HCT116 (cell line): ENCODE data around the gene CNTNAP2. TPM values are rescaled to one million over a fixed set of nuclear protein-coding genes. Genes with fewer than 3 reads are reported as not detected.
"Not testable (repeated sequence)": the region's sequence is repeated elsewhere in the genome, so short reads cannot be mapped to it uniquely, and the experiment has no call there.

Experiments used
- ATAC-seq: fragments of 200-7000 bp; cut with Tn5 transposase; 2 replicates; pipeline ENCODE4 v1.9.1; 2020; ENCODE audit warnings: mild to moderate bottlenecking, moderate library complexity
- BruUV-seq: library from RNA; stranded (reverse); fragments of 400-500 nt; replicated peaks from 2 replicates; lab custom pipeline; 2021; lab: Mats Ljungman, UMichigan
- CTCF ChIA-PET: fragments of 300-600 bp; sonication (Branson Sonifier 250); formaldehyde crosslinking; loops from one replicate; lab custom pipeline; 2021; ENCODE audit warnings: antibody characterized with exemption; lab: Charles Lee
- POLR2A ChIA-PET: fragments of 300-600, 350-600 bp; sonication (Branson Sonifier 250); formaldehyde crosslinking; loops from one replicate; lab custom pipeline; 2021; ENCODE audit warnings: antibody characterized with exemption; lab: Charles Lee
- RAD21 ChIA-PET, 2 experiments: fragments of 300-600 bp; sonication (Branson Sonifier 250); formaldehyde crosslinking; loops; one replicate each; lab custom pipeline; 2023; ENCODE audit warnings: low total read pairs in 2 of 2; ENCODE audit not compliant: uncharacterized antibody in 2 of 2, unreplicated experiment in 2 of 2, low non-redundant PET in 1 of 2; lab: Charles Lee
- DNase-seq: peaks from one replicate; pipeline ENCODE4 v3.0.0-alpha.2; 2010; ENCODE audit warnings: low read depth, low spot score
- H2AFZ ChIP-seq: fragments of 200-600 bp; shearing (Covaris generic), sonication (generic); 2 replicates; pipeline ENCODE4 v1.6.1; 2017; ENCODE audit warnings: low read depth, mixed run types, mixed read lengths, antibody characterized with exemption, low read length; ENCODE audit not compliant: poor library complexity, severe bottlenecking
- H3K27ac ChIP-seq: 2 replicates; pipeline ENCODE4 v1.5.1; 2012; ENCODE audit warnings: low read depth, low read length
- H3K27me3 ChIP-seq: fragments of 200-600 bp; sonication (generic); 2 replicates; pipeline ENCODE4 v1.6.1; 2016; ENCODE audit warnings: mixed run types, low read length, mixed read lengths; ENCODE audit not compliant: insufficient read depth
- H3K36me3 ChIP-seq, 2 experiments: fragments of 200-500 bp in 1 of 2; fragments of 200-600 bp in 1 of 2; sonication (Bioruptor generic) in 1 of 2; sonication (generic) in 1 of 2; 2 replicates each; pipeline versions ENCODE4 v1.5.1 to v1.6.1; 2014 to 2016; ENCODE audit warnings: low read length in 2 of 2, inconsistent platforms in 1 of 2, mixed read lengths in 1 of 2, mixed run types in 1 of 2; ENCODE audit not compliant: insufficient read depth in 2 of 2, control insufficient read depth in 1 of 2
- H3K4me1 ChIP-seq, 2 experiments: fragments of 200-600 bp in 1 of 2; sonication (generic) in 1 of 2; 2 replicates each; pipeline versions ENCODE4 v1.5.1 to v1.6.1; 2012 to 2017; ENCODE audit warnings: low read length in 2 of 2, inconsistent platforms in 1 of 2, mild to moderate bottlenecking in 1 of 2, mixed read lengths in 1 of 2, mixed run types in 1 of 2, moderate library complexity in 1 of 2; ENCODE audit not compliant: insufficient read depth in 2 of 2, control insufficient read depth in 1 of 2
- H3K4me2 ChIP-seq: fragments of 200-600 bp; sonication (generic); 2 replicates; pipeline ENCODE4 v1.6.1; 2017; ENCODE audit warnings: mixed run types, low read length, mixed read lengths
- H3K4me3 ChIP-seq, 2 experiments: fragments of 200-600 bp in 1 of 2; sonication (generic) in 1 of 2; replicated peaks in 1 of 2; 2 replicates each; pipeline ENCODE4 v1.5.1; 2011 to 2016; ENCODE audit warnings: low read length in 2 of 2, control low read depth in 1 of 2, low read depth in 1 of 2, mild to moderate bottlenecking in 1 of 2, mixed read lengths in 1 of 2, mixed run types in 1 of 2
- H3K79me2 ChIP-seq: fragments of 200-600 bp; sonication (generic); 2 replicates; pipeline ENCODE4 v1.6.1; 2017; ENCODE audit warnings: mild to moderate bottlenecking, mixed run types, low read length, moderate library complexity, mixed read lengths; ENCODE audit not compliant: insufficient read depth
- H3K9ac ChIP-seq: fragments of 200-600 bp; sonication (generic); 2 replicates; pipeline ENCODE4 v1.6.1; 2016; ENCODE audit warnings: low read length, mixed read lengths
- H3K9me2 ChIP-seq: fragments of 200-600 bp; sonication (generic), shearing (Covaris generic); 2 replicates; pipeline ENCODE4 v1.6.1; 2017; ENCODE audit warnings: mixed run types, mild to moderate bottlenecking, moderate library complexity; ENCODE audit not compliant: insufficient read depth
- H3K9me3 ChIP-seq, 2 experiments: fragments of 200-500 bp in 1 of 2; fragments of 200-600 bp in 1 of 2; sonication (Bioruptor generic) in 1 of 2; sonication (generic) in 1 of 2; 2 replicates each; pipeline ENCODE4 v1.6.1; 2014 to 2017; ENCODE audit warnings: low read length in 2 of 2, mixed read lengths in 2 of 2, inconsistent platforms in 1 of 2, low read depth in 1 of 2, mild to moderate bottlenecking in 1 of 2, mixed run types in 1 of 2, moderate library complexity in 1 of 2; ENCODE audit not compliant: control insufficient read depth in 1 of 2, insufficient read depth in 1 of 2
- H4K20me1 ChIP-seq: fragments of 200-600 bp; sonication (generic), shearing (Covaris generic); 2 replicates; pipeline ENCODE4 v1.6.1; 2017; ENCODE audit warnings: mixed run types, mild to moderate bottlenecking, moderate library complexity; ENCODE audit not compliant: insufficient read depth
- CBX3 ChIP-seq: IDR thresholded peaks from 2 replicates; pipeline ENCODE4 v1.6.1; 2012; ENCODE audit warnings: low read depth
- CEBPB ChIP-seq: IDR thresholded peaks from 2 replicates; pipeline ENCODE4 v1.6.1; 2012; ENCODE audit warnings: low read depth
- CTCF ChIP-seq, 3 experiments: fragments of 200-600 bp in 1 of 3; sonication (generic) in 1 of 3; IDR thresholded peaks in 2 of 3; conservative IDR thresholded peaks in 1 of 3; 2 replicates each; pipeline ENCODE4 v1.5.1; 2012 to 2017; ENCODE audit warnings: low read depth in 2 of 3, low read length in 2 of 3, antibody characterized with exemption in 1 of 3, borderline replicate concordance in 1 of 3, control low read depth in 1 of 3, mild to moderate bottlenecking in 1 of 3, mixed read lengths in 1 of 3, mixed run types in 1 of 3, moderate library complexity in 1 of 3; ENCODE audit not compliant: insufficient read depth in 1 of 3
- EGR1 ChIP-seq: IDR thresholded peaks from 2 replicates; pipeline ENCODE4 v1.6.1; 2012; ENCODE audit warnings: low read depth
- EZH2 ChIP-seq: fragments of 200-600 bp; sonication (generic); IDR thresholded peaks from 2 replicates; pipeline ENCODE4 v1.6.1; 2017; ENCODE audit warnings: antibody characterized with exemption, mixed run types
- SP1 ChIP-seq: IDR thresholded peaks from 2 replicates; pipeline ENCODE4 v1.6.1; 2012; ENCODE audit warnings: low read depth
- SRF ChIP-seq: IDR thresholded peaks from 2 replicates; pipeline ENCODE4 v1.6.1; 2012; ENCODE audit warnings: low read depth
- TCF7L2 ChIP-seq: IDR thresholded peaks from 2 replicates; pipeline ENCODE4 v1.7.0; 2011; ENCODE audit warnings: borderline replicate concordance, inconsistent platforms; ENCODE audit not compliant: insufficient read depth, insufficient read length; ENCODE audit errors: extremely low read depth
- YY1 ChIP-seq: IDR thresholded peaks from 2 replicates; pipeline ENCODE4 v1.6.1; 2011; ENCODE audit warnings: low read length, low read depth, moderate library complexity, mild to moderate bottlenecking; ENCODE audit not compliant: insufficient replicate concordance; ENCODE audit errors: extremely low read depth
- ZFX ChIP-seq: fragments of 450-650 bp; IDR thresholded peaks from 2 replicates; pipeline ENCODE4 v1.6.1; 2017
- ZNF274 ChIP-seq: fragments of 200-500 bp; sonication (Bioruptor generic); IDR thresholded peaks from 2 replicates; pipeline ENCODE4 v1.6.1; 2014; ENCODE audit warnings: mild to moderate bottlenecking, low read depth, low read length, inconsistent platforms
- intact Hi-C: fragments of 100-400 bp; cut with micrococcal nuclease; formaldehyde crosslinking; loops from 2 replicates; pipeline ENCODE4 v1.10.0; 2022
- total RNA-seq: library from RNA; stranded (reverse); gene quantifications from one replicate; pipeline ENCODE4 v1.2.1, GENCODE V29; 2021; ENCODE audit not compliant: unreplicated experiment
- TF ChIP-seq, protein P1 (sequence below): IDR thresholded peaks from 2 replicates; pipeline ENCODE4 v1.6.1; 2012

The CNTNAP2 gene
- total RNA-seq, 1 experiment from 2014 or later, result 0.37 TPM

DNA sequence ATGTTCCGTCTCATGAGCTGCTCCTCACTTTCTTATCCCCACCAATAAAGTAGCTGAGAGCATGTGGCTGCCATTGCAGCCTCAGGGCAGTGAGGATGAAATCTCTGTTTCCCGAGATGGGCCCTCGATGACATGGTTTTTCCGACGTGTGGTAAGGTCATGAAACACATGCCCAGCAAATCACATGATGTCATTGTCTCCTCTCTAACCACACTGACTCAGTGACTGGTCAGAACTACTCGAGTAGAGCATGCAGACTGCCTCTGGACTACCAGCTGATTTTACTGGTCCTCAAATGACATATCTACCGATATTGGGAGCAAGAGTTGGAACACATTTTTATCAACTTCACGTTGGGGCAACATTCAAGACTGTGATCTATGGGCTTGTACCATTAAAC, 786.1 kb downstream of the CNTNAP2 start:
- Histone ChIP-seq H3K9me3 (peaks cover 7 to 13% of the 10 kb centered on the region in 2 experiments; a peak in 2 of 4 replicates), H3K27ac (no peak overlapping the region), H3K27me3 (no peaks in the 10 kb centered on the region), H3K79me2 (no peaks in the 10 kb centered on the region), H3K4me1 (no peaks in the 10 kb centered on the region), H3K9me2 (no peaks in the 10 kb centered on the region), H2AFZ (no peak overlapping the region), H4K20me1 (no peaks in the 10 kb centered on the region), H3K4me2 (no peak overlapping the region), H3K9ac (no peak overlapping the region), H3K4me3 (no peak overlapping the region), H3K36me3 (no peaks in the 10 kb centered on the region)
- ChIA-PET POLR2A (no interaction called here), CTCF (no interaction called here), RAD21 (no interaction called here)
- DNase-seq (no peak), ATAC-seq (no peak)
- BruUV-seq, result no TSS peak
- no peak for TF ChIP-seq CBX3
- no peak for TF ChIP-seq CTCF (IDR thresholded peaks at IDR 0.05 in 2 of 3, conservative IDR thresholded peaks at IDR 0.05 in 1 of 3; ENCODE audit: borderline replicate concordance in 1 of 3, insufficient read depth in 1 of 3, low read depth in 2 of 3, low read length in 2 of 3)
- TF ChIP-seq SRF, result no peak
- TF ChIP-seq ZFX, result no peak
- no peak for TF ChIP-seq EGR1
- TF ChIP-seq, protein P1, sequence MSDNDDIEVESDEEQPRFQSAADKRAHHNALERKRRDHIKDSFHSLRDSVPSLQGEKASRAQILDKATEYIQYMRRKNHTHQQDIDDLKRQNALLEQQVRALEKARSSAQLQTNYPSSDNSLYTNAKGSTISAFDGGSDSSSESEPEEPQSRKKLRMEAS, result no peak
- TF ChIP-seq SP1, result no peak
- no peak for TF ChIP-seq YY1
- no peak for TF ChIP-seq TCF7L2
- no peak for TF ChIP-seq CEBPB
- TF ChIP-seq EZH2, result no peak
- TF ChIP-seq ZNF274, result no peak
- intact Hi-C loops, result no loop called here

DNA sequence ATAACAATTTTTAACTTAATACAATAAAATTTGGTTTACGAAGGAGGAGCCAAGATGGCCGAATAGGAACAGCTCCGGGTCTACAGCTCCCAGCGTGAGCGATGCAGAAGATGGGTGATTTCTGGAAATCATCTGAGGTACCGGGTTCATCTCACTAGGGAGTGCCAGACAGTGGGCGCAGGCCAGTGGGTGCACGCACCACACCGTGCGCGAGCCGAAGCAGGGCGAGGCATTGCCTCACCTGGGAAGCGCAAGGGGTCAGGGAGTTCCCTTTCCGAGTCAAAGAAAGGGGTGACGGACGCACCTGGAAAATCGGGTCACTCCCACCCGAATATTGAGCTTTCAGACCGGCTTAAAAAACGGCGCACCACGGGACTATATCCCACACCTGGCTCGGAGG, 789.1 kb downstream of the CNTNAP2 start:
- H3K9ac ChIP-seq, intact Hi-C loops, POLR2A ChIA-PET, ATAC-seq, RAD21 ChIA-PET, H3K27me3 ChIP-seq, DNase-seq, H3K36me3 ChIP-seq, H2AFZ ChIP-seq, BruUV-seq, H3K9me2 ChIP-seq, CTCF ChIA-PET, H3K4me3 ChIP-seq, H3K9me3 ChIP-seq, H4K20me1 ChIP-seq, H3K4me2 ChIP-seq, H3K4me1 ChIP-seq, H3K27ac ChIP-seq, H3K79me2 ChIP-seq: not testable (repeated sequence)
